HepG2 (cell line): ENCODE results near the gene ERICH6. TPM values are rescaled to one million over a fixed set of nuclear protein-coding genes. Genes with fewer than 3 reads are reported as not detected.

Source experiments
- DNMT3B ChIP-seq: conservative IDR thresholded peaks from 2 replicates; pipeline ENCODE4 v1.6.1; 2016; ENCODE audit warnings: missing biosample characterization, control low read depth
- HDAC6 ChIP-seq: fragments of 200-600 bp; sonication (generic); IDR thresholded peaks from 2 replicates; pipeline ENCODE4 v1.7.0; 2017; ENCODE audit warnings: mild to moderate bottlenecking, antibody characterized with exemption, low read length, low read depth
- MTA1 ChIP-seq: sonication (generic); formaldehyde crosslinking; IDR thresholded peaks from 2 replicates; pipeline ENCODE4 v1.4.0; 2020; ENCODE audit warnings: missing genetic modification reagents, mild to moderate bottlenecking, borderline replicate concordance
- MTF2 ChIP-seq: sonication (generic); formaldehyde crosslinking; IDR thresholded peaks from 2 replicates; pipeline ENCODE4 v1.5.0; 2020; ENCODE audit warnings: missing genetic modification reagents, borderline replicate concordance
- MYNN ChIP-seq: sonication (generic); formaldehyde crosslinking; IDR thresholded peaks from 2 replicates; pipeline ENCODE4 v1.4.0; 2020; ENCODE audit warnings: mild to moderate bottlenecking, low read depth, missing genetic modification reagents
- PATZ1 ChIP-seq: sonication (generic); formaldehyde crosslinking; IDR thresholded peaks from 2 replicates; pipeline ENCODE4 v1.4.0; 2020; ENCODE audit warnings: missing genetic modification reagents
- POGZ ChIP-seq: sonication (generic); formaldehyde crosslinking; IDR thresholded peaks from 2 replicates; pipeline ENCODE4 v1.4.0; 2020; ENCODE audit warnings: mild to moderate bottlenecking, missing genetic modification reagents
- PRDM4 ChIP-seq: sonication (generic); formaldehyde crosslinking; IDR thresholded peaks from 2 replicates; pipeline ENCODE4 v1.9.0; 2021; ENCODE audit warnings: missing genetic modification reagents, borderline replicate concordance
- SAFB2 ChIP-seq: sonication (generic); formaldehyde crosslinking; IDR thresholded peaks from 2 replicates; pipeline ENCODE4 v1.5.1; 2020; ENCODE audit warnings: missing genetic modification reagents, low read depth, mild to moderate bottlenecking, borderline replicate concordance
- SRSF1 ChIP-seq: fragments of 200-400 bp; formaldehyde crosslinking; optimal IDR thresholded peaks from 2 replicates; pipeline ENCODE3; 2017; ENCODE audit warnings: mild to moderate bottlenecking, low read depth, low read length, moderate library complexity
- TCF7L2 ChIP-seq: IDR thresholded peaks from 2 replicates; pipeline ENCODE4 v1.6.1; 2011; ENCODE audit warnings: mild to moderate bottlenecking, low read depth, low read length, moderate library complexity
- TFAP4 ChIP-seq: sonication (generic); IDR thresholded peaks from 2 replicates; pipeline ENCODE4 v1.6.1; 2016; ENCODE audit warnings: low read depth, borderline replicate concordance
- ZBTB26 ChIP-seq: IDR thresholded peaks from 2 replicates; pipeline ENCODE4 v1.6.1; 2016; ENCODE audit warnings: missing compliant biosample characterization, missing genetic modification reagents, borderline replicate concordance
- ZNF251 ChIP-seq: sonication (generic); formaldehyde crosslinking; IDR thresholded peaks from 2 replicates; pipeline ENCODE4 v1.9.0; 2021; ENCODE audit warnings: mild to moderate bottlenecking, missing genetic modification reagents
- ZNF33B ChIP-seq: sonication (generic); formaldehyde crosslinking; IDR thresholded peaks from 2 replicates; pipeline ENCODE4 v1.5.1; 2020; ENCODE audit warnings: mild to moderate bottlenecking, missing genetic modification reagents
- ZNF44 ChIP-seq: sonication (generic); formaldehyde crosslinking; IDR thresholded peaks from 2 replicates; pipeline ENCODE4 v1.5.1; 2020; ENCODE audit warnings: mild to moderate bottlenecking, missing genetic modification reagents
- ZNF563 ChIP-seq: sonication (generic); formaldehyde crosslinking; IDR thresholded peaks from 2 replicates; pipeline ENCODE4 v1.8.0; 2022; ENCODE audit warnings: mild to moderate bottlenecking, moderate library complexity, missing genetic modification reagents
- ZNF709 ChIP-seq: sonication (generic); formaldehyde crosslinking; IDR thresholded peaks from 2 replicates; pipeline ENCODE4 v1.5.0; 2020; ENCODE audit warnings: mild to moderate bottlenecking, missing genetic modification reagents
- ZNF720 ChIP-seq: sonication (generic); formaldehyde crosslinking; IDR thresholded peaks from 2 replicates; pipeline ENCODE4 v1.4.0; 2020; ENCODE audit warnings: missing genetic modification reagents
- ZNF768 ChIP-seq: sonication (generic); formaldehyde crosslinking; IDR thresholded peaks from 2 replicates; pipeline ENCODE4 v1.4.0; 2020; ENCODE audit warnings: missing genetic modification reagents
- ZNF83 ChIP-seq: sonication (generic); formaldehyde crosslinking; IDR thresholded peaks from 2 replicates; pipeline ENCODE4 v1.4.0; 2020; ENCODE audit warnings: missing genetic modification reagents, mild to moderate bottlenecking, borderline replicate concordance
- polyA plus RNA-seq, 8 experiments: library from polyadenylated mRNA; depleted of rRNA in 3 of 8; stranded (reverse) in 7 of 8; unstranded in 1 of 8; fragments of >200 nt; fragmentation: Illumina TruSeq in 4 of 8; extraction: Trizol in 4 of 8; gene quantifications; 2 replicates each; pipeline versions ENCODE4 v1.2.1 to v1.2.3, GENCODE V29; 2011 to 2016; ENCODE audit warnings: low read depth in 4 of 8, missing spikeins in 1 of 8, mixed read lengths in 1 of 8; ENCODE audit not compliant: insufficient read depth in 1 of 8
- total RNA-seq, 5 experiments: library from RNA; depleted of rRNA; stranded (reverse); fragments of >200 nt; fragmentation: Illumina TruSeq; extraction: Trizol; gene quantifications; 2 replicates each; pipeline ENCODE4 v1.2.3, GENCODE V29; 2016; ENCODE audit warnings: low read depth in 1 of 5
- TF ChIP-seq, protein P1 (sequence below): sonication (generic); formaldehyde crosslinking; IDR thresholded peaks from 2 replicates; pipeline ENCODE4 v1.8.1; 2023; ENCODE audit warnings: missing genetic modification reagents, inconsistent platforms, borderline replicate concordance

ERICH6 gene
- total and polyA plus RNA-seq, 2 of the 13 experiments (the other 11 are each of a cell fraction or from before 2014, with no cell fraction given): 0.03 TPM; not detected in 1

GRCh38 chr3:150737874-150738679 lies 34.4 kb upstream of the ERICH6 start (continued):
- TF ChIP-seq PRDM4 (CRISPR knock-in tag) (no peak), ZNF709 (CRISPR knock-in tag) (no peak), ZNF44 (CRISPR knock-in tag) (no peak), PATZ1 (peak; percentile 31; the same call in 1 of the 2 replicates), TCF7L2 (no peak), ZNF563 (CRISPR knock-in tag) (no peak), MTF2 (CRISPR knock-in tag) (no peak), SAFB2 (CRISPR knock-in tag) (no peak; the same call in 1 of the 2 replicates), MTA1 (CRISPR knock-in tag) (no peak), POGZ (no peak), DNMT3B (no peak), TFAP4 (peak; percentile 42; the same call in 1 of the 2 replicates), HDAC6 (no peak), ZNF768 (CRISPR knock-in tag) (no peak), ZNF251 (CRISPR knock-in tag) (no peak), SRSF1 (no peak), ZBTB26 (CRISPR knock-in tag) (peak; percentile 52; the same call in 1 of the 2 replicates), ZNF83 (CRISPR knock-in tag) (no peak), ZNF720 (no peak), ZNF33B (CRISPR knock-in tag) (no peak), MYNN (CRISPR knock-in tag) (no peak)
- TF ChIP-seq, protein P1, sequence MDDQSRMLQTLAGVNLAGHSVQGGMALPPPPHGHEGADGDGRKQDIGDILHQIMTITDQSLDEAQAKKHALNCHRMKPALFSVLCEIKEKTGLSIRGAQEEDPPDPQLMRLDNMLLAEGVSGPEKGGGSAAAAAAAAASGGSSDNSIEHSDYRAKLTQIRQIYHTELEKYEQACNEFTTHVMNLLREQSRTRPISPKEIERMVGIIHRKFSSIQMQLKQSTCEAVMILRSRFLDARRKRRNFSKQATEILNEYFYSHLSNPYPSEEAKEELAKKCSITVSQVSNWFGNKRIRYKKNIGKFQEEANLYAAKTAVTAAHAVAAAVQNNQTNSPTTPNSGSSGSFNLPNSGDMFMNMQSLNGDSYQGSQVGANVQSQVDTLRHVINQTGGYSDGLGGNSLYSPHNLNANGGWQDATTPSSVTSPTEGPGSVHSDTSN: no peak
